CD4-positive, alpha-beta memory T cell (primary cell): ENCODE data around the gene SYT3. TPM values are rescaled to one million over a fixed set of nuclear protein-coding genes. Genes with fewer than 3 reads are reported as not detected.
"Not testable (repeated sequence)": the region's sequence is repeated elsewhere in the genome, so short reads cannot be mapped to it uniquely, and the experiment has no call there.

ENCODE experiments used
- CTCF ChIA-PET: fragments of 350-600 bp; sonication (Branson Sonifier 250); formaldehyde crosslinking; loops from one replicate; lab custom pipeline; 2021; ENCODE audit warnings: inconsistent platforms; ENCODE audit not compliant: partially characterized antibody; lab: Charles Lee
- POLR2A ChIA-PET: fragments of 350-600 bp; sonication (Branson Sonifier 250); formaldehyde crosslinking; loops from one replicate; lab custom pipeline; 2021; ENCODE audit not compliant: partially characterized antibody; lab: Charles Lee
- DNase-seq, 5 donors: peaks; one replicate each; pipeline versions ENCODE4 v3.0.0 to v3.0.0-alpha.2; 2020 to 2022; ENCODE audit warnings: mixed read lengths in 1 of 5
- H3K27ac ChIP-seq: one replicate; pipeline ENCODE4 v1.7.0; 2013; ENCODE audit warnings: low read depth, low read length
- H3K27me3 ChIP-seq: 2 replicates; pipeline ENCODE4 v1.7.0; 2013; ENCODE audit warnings: mild to moderate bottlenecking, low read length, moderate library complexity; ENCODE audit not compliant: insufficient read depth
- H3K36me3 ChIP-seq: 2 replicates; pipeline ENCODE4 v1.7.0; 2013; ENCODE audit warnings: mild to moderate bottlenecking, low read length, moderate library complexity; ENCODE audit not compliant: insufficient read depth
- H3K4me1 ChIP-seq: 2 replicates; pipeline ENCODE4 v1.7.0; 2013; ENCODE audit warnings: mild to moderate bottlenecking, low read length, moderate library complexity; ENCODE audit not compliant: insufficient read depth
- H3K4me3 ChIP-seq, 2 donors: one replicate each; pipeline ENCODE4 v1.7.0; 2013; ENCODE audit warnings: low read length in 2 of 2, mild to moderate bottlenecking in 1 of 2
- H3K9me3 ChIP-seq, 2 donors: one replicate each; pipeline ENCODE4 v1.7.0; 2013; ENCODE audit warnings: low read length in 2 of 2, control low read depth in 1 of 2; ENCODE audit not compliant: control insufficient read depth in 1 of 2
- H3K27ac Mint-ChIP-seq, 7 donors: one replicate each; pipeline ENCODE4 v1.8.0; 2020 to 2021; ENCODE audit warnings: mixed read lengths in 7 of 7, mild to moderate bottlenecking in 6 of 7, inconsistent platforms in 3 of 7, moderate library complexity in 3 of 7
- H3K27me3 Mint-ChIP-seq, 2 donors: one replicate each; pipeline ENCODE4 v1.8.0; 2020 to 2021; ENCODE audit warnings: mixed read lengths in 2 of 2
- H3K36me3 Mint-ChIP-seq, 2 donors: one replicate each; pipeline ENCODE4 v1.8.0; 2020 to 2021; ENCODE audit warnings: mixed read lengths in 2 of 2, inconsistent platforms in 1 of 2, mild to moderate bottlenecking in 1 of 2
- H3K4me1 Mint-ChIP-seq, 4 donors: one replicate each; pipeline ENCODE4 v1.8.0; 2020 to 2021; ENCODE audit warnings: mixed read lengths in 4 of 4, mild to moderate bottlenecking in 1 of 4
- H3K4me3 Mint-ChIP-seq, 8 donors: one replicate each; pipeline ENCODE4 v1.8.0; 2020 to 2021; ENCODE audit warnings: mixed read lengths in 8 of 8, mild to moderate bottlenecking in 7 of 8, moderate library complexity in 6 of 8, inconsistent platforms in 3 of 8
- H3K9me3 Mint-ChIP-seq, 8 donors: one replicate each; pipeline ENCODE4 v1.8.0; 2020 to 2021; ENCODE audit warnings: mixed read lengths in 8 of 8, mild to moderate bottlenecking in 5 of 8, inconsistent platforms in 3 of 8, moderate library complexity in 1 of 8
- intact Hi-C: fragments of 100-400 bp; cut with micrococcal nuclease; formaldehyde crosslinking; loops from one replicate; pipeline ENCODE4 v1.15.1; 2023
- polyA plus RNA-seq, 2 donors: library from polyadenylated mRNA; unstranded; fragments of 300-500 nt; fragmentation: Illumina TruSeq; gene quantifications; one replicate each; pipeline ENCODE4 v1.2.3, GENCODE V29; 2021
- total RNA-seq, 2 experiments: library from RNA; stranded (reverse); gene quantifications; one replicate each; pipeline ENCODE4 v1.2.3, GENCODE V29; 2021

The SYT3 gene
- total and polyA plus RNA-seq, 4 experiments from 2014 or later: 0.09 TPM; not detected in 3

- H3K27ac ChIP-seq, H3K4me3 Mint-ChIP-seq, H3K27me3 ChIP-seq, H3K9me3 Mint-ChIP-seq, H3K4me1 ChIP-seq, H3K4me3 ChIP-seq, CTCF ChIA-PET, H3K36me3 ChIP-seq, DNase-seq, intact Hi-C loops, H3K9me3 ChIP-seq, POLR2A ChIA-PET, H3K4me1 Mint-ChIP-seq, H3K36me3 Mint-ChIP-seq: not testable (repeated sequence)
- peaks cover 2 to 14% of the 10 kb centered on the region in 2 donors for H3K27me3 Mint-ChIP-seq
- peak overlapping the region in 1 of 7 donors; percentile 37 for H3K27ac Mint-ChIP-seq
These were observed 62.9 kb downstream of the SYT3 start for GRCh38 chr19:50576769-50577168.

GRCh38 chr19:50573741-50574461 is 65.8 kb downstream of the SYT3 start:
- DNase-seq: no peak
- Histone ChIP-seq H3K36me3 (no peaks in the 10 kb centered on the region), H3K4me3 (no peak overlapping the region), H3K27me3 (no peaks in the 10 kb centered on the region), H3K4me1 (no peaks in the 10 kb centered on the region), H3K27ac (no peak overlapping the region), H3K9me3 (no peaks in the 10 kb centered on the region)
- intact Hi-C loops: no loop called here
- Mint-ChIP-seq H3K27me3 (peaks cover 15 to 21% of the 10 kb centered on the region in 2 donors), H3K4me1 (no peaks in the 10 kb centered on the region), H3K27ac (no peak overlapping the region), H3K36me3 (no peaks in the 10 kb centered on the region), H3K9me3 (peaks cover 0 to 2% (median 0%) of the 10 kb centered on the region in 8 donors), H3K4me3 (no peak overlapping the region)
- POLR2A ChIA-PET: no interaction called here
- CTCF ChIA-PET: no interaction called here

Other genes with a start within 250 kb of the SYT3 start
- gene SPIB, start 220.9 kb downstream of the SYT3 start, total RNA-seq: not detected
- 1 to 10 TPM in 1 of 2 donors, not detected in 1; 1.9 TPM for gene SPIB, start 220.9 kb downstream of the SYT3 start, polyA plus RNA-seq
- not detected for gene MYBPC2, start 207.0 kb downstream of the SYT3 start, total RNA-seq
- under 1 TPM in 1 of 2 donors, not detected in 1; 0.10 TPM for gene MYBPC2, start 207.0 kb downstream of the SYT3 start, polyA plus RNA-seq
- 10 to 100 TPM; 83.7 to 92.6 TPM for gene EMC10, start 163.4 kb downstream of the SYT3 start, total RNA-seq
- 10 to 100 TPM in 1 of 2 donors, 1 to 10 TPM in 1; 7.8 to 10.1 TPM for gene EMC10, start 163.4 kb downstream of the SYT3 start, polyA plus RNA-seq
- under 1 TPM in 1 of 2 experiments, not detected in 1; 0.61 TPM for gene GARIN5A, start 163.0 kb downstream of the SYT3 start, total RNA-seq
- under 1 TPM; 0.39 to 0.44 TPM for gene GARIN5A, start 163.0 kb downstream of the SYT3 start, polyA plus RNA-seq
- 10 to 100 TPM; 29.5 to 35.8 TPM for gene JOSD2, start 128.7 kb downstream of the SYT3 start, total RNA-seq
- gene JOSD2, start 128.7 kb downstream of the SYT3 start, polyA plus RNA-seq: 10 to 100 TPM; 22.4 to 28.0 TPM
- gene ASPDH, start 126.0 kb downstream of the SYT3 start, total RNA-seq: not detected
- not detected for gene ASPDH, start 126.0 kb downstream of the SYT3 start, polyA plus RNA-seq
- not detected for gene LRRC4B, start 71.4 kb downstream of the SYT3 start, total RNA-seq
- under 1 TPM in 1 of 2 donors, not detected in 1; 0.08 TPM for gene LRRC4B, start 71.4 kb downstream of the SYT3 start, polyA plus RNA-seq
- not detected for gene C19orf81, start 9.6 kb upstream of the SYT3 start, total RNA-seq
- gene C19orf81, start 9.6 kb upstream of the SYT3 start, polyA plus RNA-seq: not detected
- gene SHANK1, start 79.9 kb upstream of the SYT3 start, total RNA-seq: not detected
- gene SHANK1, start 79.9 kb upstream of the SYT3 start, polyA plus RNA-seq: not detected
- 1 to 10 TPM in 1 of 2 experiments, under 1 TPM in 1; 0.78 to 1.2 TPM for gene CLEC11A, start 83.5 kb upstream of the SYT3 start, total RNA-seq
- gene CLEC11A, start 83.5 kb upstream of the SYT3 start, polyA plus RNA-seq: under 1 TPM; 0.47 to 0.57 TPM
- gene GPR32, start 130.6 kb upstream of the SYT3 start, total RNA-seq: not detected
- not detected for gene GPR32, start 130.6 kb upstream of the SYT3 start, polyA plus RNA-seq
- gene ACP4, start 150.5 kb upstream of the SYT3 start, total RNA-seq: not detected
- gene ACP4, start 150.5 kb upstream of the SYT3 start, polyA plus RNA-seq: not detected
- gene KLK1, start 183.9 kb upstream of the SYT3 start, total RNA-seq: not detected
- gene KLK1, start 183.9 kb upstream of the SYT3 start, polyA plus RNA-seq: not detected
- gene KLK15, start 193.7 kb upstream of the SYT3 start, total RNA-seq: not detected
- not detected for gene KLK15, start 193.7 kb upstream of the SYT3 start, polyA plus RNA-seq
- not detected for gene KLK3, start 215.0 kb upstream of the SYT3 start, total RNA-seq
- gene KLK3, start 215.0 kb upstream of the SYT3 start, polyA plus RNA-seq: not detected
- gene KLK2, start 233.6 kb upstream of the SYT3 start, total RNA-seq: not detected
- not detected for gene KLK2, start 233.6 kb upstream of the SYT3 start, polyA plus RNA-seq